Measurements from ENCODE around the gene ZMIZ2. TPM values are rescaled to one million over a fixed set of nuclear protein-coding genes. Genes with fewer than 3 reads are reported as not detected.
A peak's percentile ranks its signal among the peaks of the same experiment; 100 is the strongest.

Gene ZMIZ2
- total RNA-seq, 1 experiment from 2014 or later = 142 TPM

GRCh38 chr7:44750424-44750823, 1.8 kb downstream of the ZMIZ2 start:
- Histone ChIP-seq H2AFZ (no peak overlapping the region), H3K27me3 (ENCODE audit: insufficient read depth, low read depth) (no peaks in the 10 kb centered on the region), H3K9me2 (ENCODE audit: insufficient read depth) (no peaks in the 10 kb centered on the region), H3F3A (ENCODE audit: insufficient read depth, low read depth) (peaks cover 7% of the 10 kb centered on the region), H3K9me3 (ENCODE audit: insufficient read depth, low read depth) (no peaks in the 10 kb centered on the region), H3K27ac (no peak overlapping the region), H4K20me1 (ENCODE audit: insufficient read depth) (peaks cover 25% of the 10 kb centered on the region), H3K4me2 (peak overlapping the region; percentile 99), H3K36me3 (ENCODE audit: low read depth) (peaks cover 7% of the 10 kb centered on the region; the same call in 1 of the 2 replicates), H3K4me3 (peak overlapping the region; percentile 92; the same call in 1 of the 2 replicates), H3K4me1 (replicated peaks; ENCODE audit: insufficient read depth) (peaks cover 29% of the 10 kb centered on the region), H3K79me2 (ENCODE audit: low read depth) (peaks cover 64% of the 10 kb centered on the region)
- DNase-seq = no peak
- BruUV-seq (replicated peaks) = no TSS peak
- intact Hi-C loops (cut with micrococcal nuclease; ENCODE audit: unreplicated experiment) = no loop called here
- ChIA-PET POLR2A (ENCODE audit: unreplicated experiment) (no interaction called here), CTCF (no interaction called here)
- TF ChIP-seq CTCF (conservative IDR thresholded peaks at IDR 0.05) (no peak), EZH2 (IDR thresholded peaks at IDR 0.05; ENCODE audit: low read depth) (no peak)

GRCh38 chr7:44750921-44751571, 2.4 kb downstream of the ZMIZ2 start:
- peak overlapping the region; percentile 99 for H3K4me2 ChIP-seq
- peak in 1 of 2 experiments; percentile 32 for DNase-seq
- H3K9me3 ChIP-seq (ENCODE audit: insufficient read depth, low read depth) = no peaks in the 10 kb centered on the region
- intact Hi-C loops (cut with micrococcal nuclease; ENCODE audit: unreplicated experiment) = no loop called here
- POLR2A ChIA-PET (ENCODE audit: unreplicated experiment) = no interaction called here
- no TSS peak for BruUV-seq (replicated peaks)
- peaks cover 64% of the 10 kb centered on the region for H3K79me2 ChIP-seq (ENCODE audit: low read depth)
- H3K27me3 ChIP-seq (ENCODE audit: insufficient read depth, low read depth) = no peaks in the 10 kb centered on the region
- peaks cover 25% of the 10 kb centered on the region for H4K20me1 ChIP-seq (ENCODE audit: insufficient read depth)
- no peak overlapping the region for H3K4me3 ChIP-seq
- H3K27ac ChIP-seq = no peak overlapping the region
- peaks cover 29% of the 10 kb centered on the region for H3K4me1 ChIP-seq (replicated peaks; ENCODE audit: insufficient read depth)
- CTCF ChIA-PET = interaction anchor here (0.6 kb wide), 2 partner anchors 23 to 62 kb away, joined by 3 to 5 read pairs; no protein-coding TSS in a partner anchor
- no peaks in the 10 kb centered on the region for H3K9me2 ChIP-seq (ENCODE audit: insufficient read depth)
- H2AFZ ChIP-seq = no peak overlapping the region
- TF ChIP-seq CTCF (conservative IDR thresholded peaks at IDR 0.05) (no peak), EZH2 (IDR thresholded peaks at IDR 0.05; ENCODE audit: low read depth) (no peak)
- H3K36me3 ChIP-seq (ENCODE audit: low read depth) = peaks cover 7% of the 10 kb centered on the region; the same call in 1 of the 2 replicates
- peaks cover 6% of the 10 kb centered on the region for H3F3A ChIP-seq (ENCODE audit: insufficient read depth, low read depth)

- H3K9me2 ChIP-seq (ENCODE audit: insufficient read depth) = no peaks in the 10 kb centered on the region
- intact Hi-C loops (cut with micrococcal nuclease; ENCODE audit: unreplicated experiment) = no loop called here
- peaks cover 64% of the 10 kb centered on the region for H3K79me2 ChIP-seq (ENCODE audit: low read depth)
- no peaks in the 10 kb centered on the region for H3K9me3 ChIP-seq (ENCODE audit: insufficient read depth, low read depth)
- H3K4me1 ChIP-seq (replicated peaks; ENCODE audit: insufficient read depth) = peaks cover 25% of the 10 kb centered on the region
- POLR2A ChIA-PET (ENCODE audit: unreplicated experiment) = interaction anchor here (0.6 to 0.7 kb wide), 4 partner anchors 41 to 152 kb away, joined by 3 to 15 read pairs (median 6); no protein-coding TSS in a partner anchor
- no peak overlapping the region for H3K4me2 ChIP-seq
- TF ChIP-seq EZH2 (IDR thresholded peaks at IDR 0.05; ENCODE audit: low read depth) = no peak
- no peak overlapping the region for H2AFZ ChIP-seq
- peaks cover 25% of the 10 kb centered on the region for H4K20me1 ChIP-seq (ENCODE audit: insufficient read depth)
- DNase-seq = no peak
- peaks cover 7% of the 10 kb centered on the region; the same call in 1 of the 2 replicates for H3K36me3 ChIP-seq (ENCODE audit: low read depth)
- peaks cover 2% of the 10 kb centered on the region for H3F3A ChIP-seq (ENCODE audit: insufficient read depth, low read depth)
- no peaks in the 10 kb centered on the region for H3K27me3 ChIP-seq (ENCODE audit: insufficient read depth, low read depth)
- no peak overlapping the region for H3K27ac ChIP-seq
- CTCF ChIA-PET = no interaction called here
- no peak overlapping the region for H3K4me3 ChIP-seq
- no TSS peak for BruUV-seq (replicated peaks)
These were observed 4.2 kb downstream of the ZMIZ2 start for GRCh38 chr7:44752822-44753221.
